Mucosa of rectum (tissue), 2 donors: Measurements from ENCODE around the gene WDR33.

Experiments used
- H3K27ac ChIP-seq, 2 donors: one replicate each; pipeline ENCODE4 v1.7.0; 2013; ENCODE audit warnings: inconsistent platforms in 2 of 2, low read depth in 2 of 2, low read length in 2 of 2
- H3K27me3 ChIP-seq, 2 donors: one replicate each; pipeline ENCODE4 v1.7.0; 2013; ENCODE audit warnings: low read length in 2 of 2; ENCODE audit not compliant: control insufficient read depth in 2 of 2, insufficient read depth in 2 of 2
- H3K36me3 ChIP-seq, 2 donors: one replicate each; pipeline ENCODE4 v1.7.0; 2013; ENCODE audit warnings: low read length in 2 of 2; ENCODE audit not compliant: control insufficient read depth in 2 of 2, insufficient read depth in 2 of 2
- H3K4me1 ChIP-seq, 2 donors: one replicate each; pipeline ENCODE4 v1.7.0; 2013; ENCODE audit warnings: low read length in 2 of 2, mild to moderate bottlenecking in 1 of 2; ENCODE audit not compliant: control insufficient read depth in 2 of 2, insufficient read depth in 2 of 2
- H3K4me3 ChIP-seq, 2 donors: one replicate each; pipeline ENCODE4 v1.7.0; 2013; ENCODE audit warnings: low read length in 2 of 2
- H3K9ac ChIP-seq, 2 donors: one replicate each; pipeline ENCODE4 v1.7.0; 2013; ENCODE audit warnings: low read length in 2 of 2, low read depth in 1 of 2, mild to moderate bottlenecking in 1 of 2
- H3K9me3 ChIP-seq, 2 donors: one replicate each; pipeline ENCODE4 v1.7.0; 2013; ENCODE audit warnings: low read length in 2 of 2; ENCODE audit not compliant: control insufficient read depth in 2 of 2
- donor health status: healthy.
- donor health status: Normal muscosa, but diverticular disease.

Gene WDR33

DNA sequence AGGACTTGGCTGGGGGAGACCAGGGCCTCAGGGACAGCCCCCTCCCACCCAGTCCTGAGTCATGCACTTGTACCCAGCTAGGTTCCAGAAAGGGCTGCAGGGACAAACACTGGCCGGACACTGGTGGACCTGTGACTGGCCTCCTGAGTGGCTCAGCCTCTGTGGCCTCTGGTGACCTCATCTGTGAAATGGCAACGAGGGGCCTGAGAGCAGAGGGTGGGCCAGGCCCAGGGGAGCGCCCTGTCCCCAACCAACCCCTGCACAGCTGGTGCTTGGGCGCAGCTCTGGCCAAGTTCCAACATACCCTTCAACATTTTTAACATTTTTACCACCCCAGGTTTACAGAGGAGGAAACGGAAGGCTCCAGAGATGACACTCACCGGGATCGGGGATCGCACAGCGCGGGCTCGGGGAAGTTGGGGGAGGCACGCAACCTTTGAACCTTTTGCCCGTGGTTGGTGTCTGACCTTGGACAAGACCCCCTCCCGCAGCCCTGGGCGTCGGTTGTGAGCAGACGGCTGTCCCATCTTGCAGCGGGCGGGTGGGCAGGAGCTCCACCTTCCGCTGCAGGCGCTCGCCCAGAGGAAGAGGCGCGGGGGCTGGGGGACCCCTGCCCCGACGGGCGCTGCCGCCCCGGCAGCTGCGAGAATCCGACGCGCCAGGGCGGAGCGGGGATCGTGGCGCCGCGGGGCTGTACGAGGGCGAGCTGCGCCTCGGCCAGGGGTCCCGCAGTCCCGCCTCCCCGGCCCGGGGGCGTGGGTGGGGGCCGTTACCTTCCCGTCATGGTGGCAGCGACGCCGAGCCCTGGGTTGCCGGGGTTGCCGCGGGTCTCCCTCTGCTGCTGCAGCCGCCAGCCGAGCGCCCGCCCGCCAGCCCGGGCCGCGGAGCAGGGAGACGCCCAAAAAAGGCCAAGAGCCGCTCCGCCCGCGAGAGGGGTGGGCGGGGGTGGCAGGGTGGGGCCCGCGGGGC lies 136.4 kb downstream of the WDR33 start:
- H3K9ac ChIP-seq, result peak overlapping the region; percentile 62 to 63
- peak overlapping the region; percentile 67 to 78 for H3K27ac ChIP-seq
- peaks cover 25 to 56% of the 10 kb centered on the region in 2 donors for H3K27me3 ChIP-seq
- H3K36me3 ChIP-seq, result no peaks in the 10 kb centered on the region
- no peaks in the 10 kb centered on the region for H3K9me3 ChIP-seq
- peak overlapping the region; percentile 59 to 66 for H3K4me3 ChIP-seq
- peaks cover 0 to 6% of the 10 kb centered on the region in 2 donors for H3K4me1 ChIP-seq

- Histone ChIP-seq H3K4me3 (peak overlapping the region; percentile 59 to 66), H3K27ac (peak overlapping the region; percentile 67 to 78), H3K9ac (peak overlapping the region; percentile 62 to 63), H3K4me1 (peaks cover 0 to 6% of the 10 kb centered on the region in 2 donors), H3K9me3 (no peaks in the 10 kb centered on the region), H3K27me3 (peaks cover 25 to 54% of the 10 kb centered on the region in 2 donors), H3K36me3 (no peaks in the 10 kb centered on the region)
These were observed 137.5 kb downstream of the WDR33 start for GRCh38 chr2:127673291-127674069.

DNA sequence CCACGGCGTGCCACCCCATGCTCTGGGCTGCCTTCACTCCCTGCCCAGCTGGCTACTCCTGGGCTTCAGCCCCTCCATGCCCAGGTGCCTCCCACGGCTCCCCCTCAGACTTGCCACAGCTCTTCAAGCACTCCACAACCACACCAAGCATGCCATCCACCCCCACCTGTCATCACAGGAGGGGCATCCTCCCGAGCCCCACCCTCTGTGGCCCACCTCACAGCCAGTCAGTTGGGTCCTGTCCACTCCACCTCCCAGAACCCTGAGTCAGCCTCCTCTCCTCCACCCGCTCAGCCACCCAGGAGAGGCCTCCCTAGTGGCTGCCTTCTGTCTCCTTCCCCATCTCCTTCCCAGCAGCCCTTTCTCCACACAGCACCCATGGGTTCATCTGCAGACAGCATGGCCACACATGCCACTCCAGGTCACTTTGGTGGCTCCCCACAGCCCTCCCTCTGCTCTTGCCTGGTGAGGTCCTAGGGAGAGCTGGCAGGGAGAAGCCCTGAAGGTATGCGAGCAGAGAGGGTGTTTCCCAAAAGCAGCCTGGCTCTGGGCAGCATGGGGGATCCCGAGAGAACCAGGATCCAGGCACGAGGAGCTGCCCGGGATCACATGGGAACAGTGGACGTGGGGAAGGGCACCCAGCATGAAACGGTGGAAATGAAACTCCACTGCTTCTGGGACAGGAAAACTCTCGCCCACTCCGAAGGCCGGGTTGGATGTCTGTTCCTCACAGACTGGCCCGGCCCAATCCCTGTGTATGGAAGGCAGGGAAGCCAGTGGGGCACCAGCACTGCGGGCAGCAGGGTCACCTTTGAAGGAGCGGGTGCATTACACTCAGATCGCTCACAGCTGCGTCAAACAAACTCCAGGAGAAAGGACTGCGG lies 138.4 kb downstream of the WDR33 start:
- peak overlapping the region in 1 of 2 donors; percentile 20 for H3K4me3 ChIP-seq
- no peaks in the 10 kb centered on the region for H3K9me3 ChIP-seq
- no peak overlapping the region for H3K9ac ChIP-seq
- peaks cover 25 to 48% of the 10 kb centered on the region in 2 donors for H3K27me3 ChIP-seq
- peak overlapping the region; percentile 32 to 78 for H3K27ac ChIP-seq
- no peaks in the 10 kb centered on the region for H3K36me3 ChIP-seq
- peaks cover 0 to 6% of the 10 kb centered on the region in 2 donors for H3K4me1 ChIP-seq

DNA sequence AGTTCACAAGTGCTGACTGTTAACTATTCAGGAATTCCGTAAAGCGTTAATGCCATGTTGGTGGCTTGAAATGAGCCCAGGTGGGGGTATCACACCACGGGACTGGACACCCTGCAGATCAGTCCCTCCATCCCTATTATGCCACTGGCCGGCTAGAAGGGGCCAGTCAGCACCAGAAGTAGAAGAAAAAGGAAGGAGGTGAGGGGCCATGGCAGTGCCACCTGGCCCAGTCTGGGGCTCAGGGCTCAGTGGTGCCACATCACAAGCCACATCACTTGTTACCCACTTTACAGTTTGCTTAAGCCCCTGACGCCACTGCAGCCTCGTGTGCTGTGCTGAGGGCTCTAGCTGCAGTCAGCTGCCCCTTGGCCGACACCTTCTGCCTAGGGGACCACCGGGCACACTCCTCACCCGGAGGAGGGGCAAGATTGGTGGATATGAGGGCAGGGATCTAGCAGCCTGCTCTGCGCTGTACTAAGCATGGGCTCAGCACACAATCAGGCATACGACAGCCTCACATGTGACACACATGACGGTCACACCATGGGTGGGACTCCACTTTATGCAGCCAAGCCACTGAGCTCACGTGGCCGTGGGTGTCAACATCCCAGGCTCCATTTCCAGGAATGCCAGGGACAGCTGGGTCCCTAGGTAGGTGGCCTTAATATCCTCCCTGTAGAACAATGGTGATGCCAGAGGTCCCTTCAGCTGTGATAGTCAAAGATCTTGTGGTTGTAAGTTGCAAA lies 139.2 kb downstream of the WDR33 start:
- H3K9ac ChIP-seq, result no peak overlapping the region
- H3K4me1 ChIP-seq, result peaks cover 0 to 6% of the 10 kb centered on the region in 2 donors
- no peak overlapping the region for H3K4me3 ChIP-seq
- H3K27me3 ChIP-seq, result peaks cover 22 to 40% of the 10 kb centered on the region in 2 donors
- peak overlapping the region in 1 of 2 donors; percentile 78 for H3K27ac ChIP-seq
- H3K36me3 ChIP-seq, result no peaks in the 10 kb centered on the region
- H3K9me3 ChIP-seq, result no peaks in the 10 kb centered on the region

GRCh38 chr2:127670957-127671290 lies 140.0 kb downstream of the WDR33 start:
- Histone ChIP-seq H3K36me3 (no peaks in the 10 kb centered on the region), H3K9me3 (no peaks in the 10 kb centered on the region), H3K27ac (no peak overlapping the region), H3K4me3 (no peak overlapping the region), H3K9ac (no peak overlapping the region), H3K27me3 (peaks cover 18 to 41% of the 10 kb centered on the region in 2 donors), H3K4me1 (peaks cover 0 to 6% of the 10 kb centered on the region in 2 donors)

- Histone ChIP-seq H3K9me3 (no peaks in the 10 kb centered on the region), H3K27ac (no peak overlapping the region), H3K4me3 (no peak overlapping the region), H3K36me3 (no peaks in the 10 kb centered on the region), H3K4me1 (peaks cover 0 to 6% of the 10 kb centered on the region in 2 donors), H3K9ac (no peak overlapping the region), H3K27me3 (peaks cover 14 to 40% of the 10 kb centered on the region in 2 donors)
These were observed 140.7 kb downstream of the WDR33 start for GRCh38 chr2:127670055-127670956.

DNA sequence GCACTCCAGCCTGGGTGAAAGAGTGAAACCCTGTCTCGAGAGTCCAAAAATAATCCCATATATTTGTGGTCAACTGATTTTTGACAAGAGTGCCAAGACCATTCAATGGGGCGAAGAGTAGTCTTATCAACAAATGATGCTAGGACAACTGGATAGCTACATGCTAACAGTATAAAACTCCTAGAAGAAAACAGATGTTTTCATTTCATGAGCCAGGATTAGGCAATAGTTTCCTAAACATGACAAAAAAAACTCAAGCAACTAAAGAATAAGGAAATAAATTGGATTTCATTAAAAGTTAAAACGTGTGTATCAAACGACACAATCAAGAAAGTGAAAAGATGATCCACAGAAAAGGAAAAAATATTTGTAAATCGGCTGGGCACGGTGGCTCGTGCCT lies 141.9 kb downstream of the WDR33 start:
- H3K4me3 ChIP-seq, result no peak overlapping the region
- H3K27ac ChIP-seq, result no peak overlapping the region
- H3K4me1 ChIP-seq, result no peaks in the 10 kb centered on the region
- H3K9me3 ChIP-seq, result no peaks in the 10 kb centered on the region
- H3K27me3 ChIP-seq, result peaks cover 16 to 41% of the 10 kb centered on the region in 2 donors
- no peak overlapping the region for H3K9ac ChIP-seq
- H3K36me3 ChIP-seq, result no peaks in the 10 kb centered on the region

DNA sequence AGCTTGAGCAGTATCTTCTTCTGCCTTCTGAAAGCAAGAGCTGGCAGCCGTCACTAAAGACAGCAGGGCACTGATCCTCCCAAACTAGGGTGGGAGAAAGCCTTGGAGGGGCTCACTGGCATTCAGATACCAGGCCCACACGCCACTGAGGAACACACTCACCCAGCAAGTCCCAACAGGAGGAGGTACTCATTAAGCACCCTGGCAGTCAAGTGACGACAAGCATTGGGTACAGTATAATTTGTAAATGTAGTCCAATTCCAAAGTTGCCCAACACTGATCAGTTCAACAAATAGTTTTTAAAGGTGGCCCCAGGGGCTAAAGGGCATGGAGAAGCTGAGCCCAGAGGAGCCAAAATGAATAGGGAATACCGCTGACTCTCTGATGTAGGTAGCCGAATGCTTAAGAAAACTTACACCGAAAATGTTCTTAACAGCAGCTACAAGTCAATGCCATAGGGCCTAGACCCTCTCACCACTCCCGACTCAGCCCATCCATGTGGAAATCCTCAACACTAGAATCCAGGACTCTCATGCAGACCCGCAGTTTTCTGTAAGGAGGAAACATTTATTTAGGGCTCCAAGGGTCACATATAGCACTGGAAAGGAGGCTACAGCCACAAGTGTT lies 145.6 kb downstream of the WDR33 start:
- Histone ChIP-seq H3K36me3 (no peaks in the 10 kb centered on the region), H3K27ac (peak overlapping the region in 1 of 2 donors; percentile 62), H3K4me1 (peaks cover 3 to 7% of the 10 kb centered on the region in 2 donors), H3K9me3 (no peaks in the 10 kb centered on the region), H3K9ac (no peak overlapping the region), H3K27me3 (peaks cover 18 to 19% of the 10 kb centered on the region in 2 donors), H3K4me3 (no peak overlapping the region)
